CD14-positive monocyte (primary cell): ENCODE measurements around the gene SHB. TPM values are rescaled to one million over a fixed set of nuclear protein-coding genes. Genes with fewer than 3 reads are reported as not detected.

Source experiments
- DNase-seq, 3 donors: peaks; one replicate each; pipeline ENCODE4 v3.0.0-alpha.2; 2011 to 2022
- H2AFZ ChIP-seq: 2 replicates; pipeline ENCODE4 v1.6.0; 2012; ENCODE audit warnings: mild to moderate bottlenecking, low read depth, low read length, inconsistent platforms; ENCODE audit not compliant: insufficient read depth, poor library complexity, severe bottlenecking
- H3K27ac ChIP-seq, 2 donors: 1 replicate in 1 of 2; 2 replicates in 1 of 2; pipeline ENCODE4 v1.5.1; 2012 to 2013; ENCODE audit warnings: low read length in 2 of 2, control low read depth in 1 of 2, inconsistent platforms in 1 of 2, low read depth in 1 of 2, mild to moderate bottlenecking in 1 of 2
- H3K27me3 ChIP-seq, 2 donors: one replicate each; pipeline versions ENCODE4 v1.6.0 to v1.6.1; 2011 to 2013; ENCODE audit warnings: low read length in 2 of 2; ENCODE audit not compliant: control insufficient read depth in 2 of 2, insufficient read depth in 2 of 2
- H3K36me3 ChIP-seq, 2 donors: replicated peaks in 1 of 2; 1 replicate in 1 of 2; 2 replicates in 1 of 2; pipeline versions ENCODE4 v1.5.1 to v1.6.1; 2012 to 2013; ENCODE audit warnings: low read length in 2 of 2, control low read depth in 1 of 2, inconsistent platforms in 1 of 2, mild to moderate bottlenecking in 1 of 2; ENCODE audit not compliant: insufficient read depth in 2 of 2, control insufficient read depth in 1 of 2
- H3K4me1 ChIP-seq, 2 donors: 1 replicate in 1 of 2; 2 replicates in 1 of 2; pipeline versions ENCODE4 v1.5.1 to v1.6.1; 2012 to 2013; ENCODE audit warnings: low read length in 2 of 2, control low read depth in 1 of 2, inconsistent platforms in 1 of 2, mild to moderate bottlenecking in 1 of 2, moderate library complexity in 1 of 2; ENCODE audit not compliant: insufficient read depth in 2 of 2, control insufficient read depth in 1 of 2
- H3K4me2 ChIP-seq: replicated peaks from 2 replicates; pipeline ENCODE3; 2012; ENCODE audit warnings: low read length, moderate library complexity, mild to moderate bottlenecking; ENCODE audit not compliant: poor library complexity, severe bottlenecking; ENCODE audit errors: extremely low read depth
- H3K4me3 ChIP-seq, 3 experiments: fragments of 200-600 bp in 1 of 3; sonication (generic) in 1 of 3; replicated peaks in 1 of 3; 1 replicate in 2 of 3; 2 replicates in 1 of 3; pipeline ENCODE4 v1.5.1; 2011 to 2013; ENCODE audit warnings: low read length in 3 of 3, mild to moderate bottlenecking in 3 of 3, control low read depth in 2 of 3, low read depth in 2 of 3, inconsistent platforms in 1 of 3, moderate library complexity in 1 of 3
- H3K79me2 ChIP-seq: 2 replicates; pipeline ENCODE4 v1.6.0; 2012; ENCODE audit warnings: mild to moderate bottlenecking, control low read depth, inconsistent platforms, low read length, moderate library complexity; ENCODE audit not compliant: insufficient read depth
- H3K9ac ChIP-seq: 2 replicates; pipeline ENCODE4 v1.6.0; 2017; ENCODE audit warnings: low read length, mild to moderate bottlenecking; ENCODE audit not compliant: insufficient read depth, poor library complexity, severe bottlenecking
- H3K9me3 ChIP-seq, 2 donors: replicated peaks in 1 of 2; 1 replicate in 1 of 2; 2 replicates in 1 of 2; pipeline versions ENCODE4 v1.5.1 to v1.6.1; 2012 to 2013; ENCODE audit warnings: low read length in 2 of 2, control low read depth in 1 of 2; ENCODE audit not compliant: control insufficient read depth in 1 of 2, insufficient read depth in 1 of 2
- H4K20me1 ChIP-seq: 2 replicates; pipeline ENCODE4 v1.6.0; 2012; ENCODE audit warnings: mild to moderate bottlenecking, low read length, control low read depth, moderate library complexity; ENCODE audit not compliant: insufficient read depth
- H3K27ac Mint-ChIP-seq, 7 donors: one replicate each; pipeline ENCODE4 v1.8.0; 2020; ENCODE audit warnings: mild to moderate bottlenecking in 7 of 7, mixed read lengths in 7 of 7, moderate library complexity in 6 of 7, inconsistent platforms in 2 of 7
- H3K27me3 Mint-ChIP-seq, 3 donors: one replicate each; pipeline ENCODE4 v1.8.0; 2021 to 2022; ENCODE audit warnings: low read depth in 3 of 3, mild to moderate bottlenecking in 3 of 3, mixed read lengths in 3 of 3, moderate library complexity in 3 of 3, inconsistent platforms in 1 of 3
- H3K36me3 Mint-ChIP-seq, 2 donors: one replicate each; pipeline ENCODE4 v1.8.0; 2020; ENCODE audit warnings: mixed read lengths in 2 of 2, inconsistent platforms in 1 of 2, mild to moderate bottlenecking in 1 of 2
- H3K4me1 Mint-ChIP-seq: one replicate; pipeline ENCODE4 v1.8.0; 2020; ENCODE audit warnings: mild to moderate bottlenecking, mixed read lengths
- H3K4me3 Mint-ChIP-seq, 2 donors: one replicate each; pipeline ENCODE4 v1.8.0; 2020; ENCODE audit warnings: mild to moderate bottlenecking in 2 of 2, mixed read lengths in 2 of 2, moderate library complexity in 1 of 2
- H3K9me3 Mint-ChIP-seq, 7 donors: one replicate each; pipeline ENCODE4 v1.8.0; 2020 to 2022; ENCODE audit warnings: mixed read lengths in 7 of 7, mild to moderate bottlenecking in 6 of 7, moderate library complexity in 6 of 7, inconsistent platforms in 2 of 7
- WGBS: methylation state at CpG from one replicate; pipeline ENCODE4 v1.1.5; 2013; ENCODE audit warnings: missing lambda C conversion rate; ENCODE audit not compliant: insufficient coverage; 5-methylcytosine and 5-hydroxymethylcytosine counted together
- intact Hi-C, 2 donors: fragments of 100-400 bp; cut with micrococcal nuclease; formaldehyde crosslinking; loops; one replicate each; pipeline versions ENCODE4 v1.15.0 to v1.15.1; 2023
- polyA plus RNA-seq, 3 donors: library from polyadenylated mRNA; depleted of rRNA in 1 of 3; unstranded in 2 of 3; stranded (reverse) in 1 of 3; fragments of 300-500 nt in 2 of 3; fragments of >200 nt in 1 of 3; fragmentation: Illumina TruSeq in 2 of 3; gene quantifications; 1 replicate in 2 of 3; 2 replicates in 1 of 3; pipeline ENCODE4 v1.2.3, GENCODE V29; 2012 to 2021
- TF ChIP-seq, protein P1 (sequence below): fragments of 200-600 bp; IDR thresholded peaks from one replicate; pipeline ENCODE4 v1.8.0; 2022; ENCODE audit warnings: antibody characterized with exemption, mild to moderate bottlenecking

SHB gene
- polyA plus RNA-seq, 3 donors = 0.27 to 1.3 (median 0.31) TPM

DNA sequence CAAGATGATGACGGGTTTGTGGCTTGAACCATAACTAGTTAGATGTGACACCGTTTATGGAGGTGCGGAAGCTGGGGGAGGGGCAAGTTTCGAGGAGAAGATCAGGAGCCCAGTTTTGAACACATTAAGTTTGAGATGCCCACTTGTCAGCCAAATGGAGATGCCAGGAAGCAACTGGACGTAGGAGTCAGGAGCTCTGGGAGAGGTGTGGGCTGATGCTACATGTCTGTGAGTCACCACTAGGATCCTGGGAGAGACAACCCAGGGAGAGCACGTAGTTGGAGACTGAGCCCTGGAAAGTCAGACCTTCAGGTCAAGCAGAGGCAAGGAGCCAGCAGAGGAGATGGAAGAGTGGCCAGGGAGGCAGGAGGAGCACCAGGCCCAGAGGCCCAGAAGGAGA, 116.3 kb downstream of the SHB start:
- Histone ChIP-seq H3K9ac (no peak overlapping the region), H4K20me1 (no peaks in the 10 kb centered on the region), H3K9me3 (no peaks in the 10 kb centered on the region), H3K4me3 (no peak overlapping the region), H3K4me1 (no peaks in the 10 kb centered on the region), H3K27me3 (no peaks in the 10 kb centered on the region), H3K27ac (no peak overlapping the region), H3K79me2 (no peaks in the 10 kb centered on the region), H2AFZ (no peak overlapping the region), H3K36me3 (peaks cover 1 to 6% of the 10 kb centered on the region in 2 donors), H3K4me2 (no peak overlapping the region)
- Mint-ChIP-seq H3K27me3 (peaks cover 0 to 5% (median 0%) of the 10 kb centered on the region in 3 donors), H3K4me1 (no peaks in the 10 kb centered on the region), H3K9me3 (no peaks in the 10 kb centered on the region), H3K36me3 (peaks cover 20 to 28% of the 10 kb centered on the region in 2 donors), H3K27ac (no peak overlapping the region), H3K4me3 (no peak overlapping the region)
- 97% methylated on average over 4 of the region's 6 CpGs for WGBS
- DNase-seq = no peak
- TF ChIP-seq, protein P1, sequence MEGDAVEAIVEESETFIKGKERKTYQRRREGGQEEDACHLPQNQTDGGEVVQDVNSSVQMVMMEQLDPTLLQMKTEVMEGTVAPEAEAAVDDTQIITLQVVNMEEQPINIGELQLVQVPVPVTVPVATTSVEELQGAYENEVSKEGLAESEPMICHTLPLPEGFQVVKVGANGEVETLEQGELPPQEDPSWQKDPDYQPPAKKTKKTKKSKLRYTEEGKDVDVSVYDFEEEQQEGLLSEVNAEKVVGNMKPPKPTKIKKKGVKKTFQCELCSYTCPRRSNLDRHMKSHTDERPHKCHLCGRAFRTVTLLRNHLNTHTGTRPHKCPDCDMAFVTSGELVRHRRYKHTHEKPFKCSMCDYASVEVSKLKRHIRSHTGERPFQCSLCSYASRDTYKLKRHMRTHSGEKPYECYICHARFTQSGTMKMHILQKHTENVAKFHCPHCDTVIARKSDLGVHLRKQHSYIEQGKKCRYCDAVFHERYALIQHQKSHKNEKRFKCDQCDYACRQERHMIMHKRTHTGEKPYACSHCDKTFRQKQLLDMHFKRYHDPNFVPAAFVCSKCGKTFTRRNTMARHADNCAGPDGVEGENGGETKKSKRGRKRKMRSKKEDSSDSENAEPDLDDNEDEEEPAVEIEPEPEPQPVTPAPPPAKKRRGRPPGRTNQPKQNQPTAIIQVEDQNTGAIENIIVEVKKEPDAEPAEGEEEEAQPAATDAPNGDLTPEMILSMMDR = no peak
- intact Hi-C loops = no loop called here

DNA sequence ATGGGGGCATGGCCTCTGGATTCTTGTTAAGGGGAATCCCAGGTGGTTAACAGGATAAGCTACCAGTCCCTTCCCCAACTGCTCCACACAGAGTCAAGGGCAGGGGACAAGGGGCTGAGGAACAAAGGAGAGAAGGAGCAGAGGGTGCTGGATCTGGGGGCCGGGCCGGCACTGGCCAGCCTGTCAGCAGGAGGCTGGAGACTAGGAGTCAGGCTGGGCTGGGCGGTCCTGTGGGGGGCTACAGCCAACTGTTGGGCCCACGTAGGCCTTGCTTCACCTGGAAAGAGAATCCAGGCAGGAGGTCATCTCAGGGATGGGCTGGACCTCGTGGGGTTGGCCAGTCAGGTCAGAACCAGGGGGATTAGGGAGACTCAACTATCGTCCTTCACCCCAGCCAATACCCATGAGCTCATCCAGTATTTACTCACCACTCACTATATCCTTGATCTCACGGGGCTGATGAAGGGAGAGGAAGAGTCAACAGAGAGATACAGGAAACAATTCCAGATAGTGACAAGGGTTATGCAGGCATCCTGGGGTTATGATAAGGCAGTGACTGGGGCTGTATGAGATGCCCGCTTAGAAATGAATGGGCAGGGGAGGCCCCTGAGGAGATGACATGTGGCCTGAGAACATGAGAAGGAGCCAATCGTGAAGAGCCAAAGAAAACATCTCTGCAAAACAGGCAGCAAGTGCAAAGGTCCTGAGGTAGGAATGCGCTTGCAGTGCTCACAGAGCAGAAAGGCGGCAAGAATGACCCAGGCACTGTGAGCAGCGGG, 117.2 kb downstream of the SHB start:
- Mint-ChIP-seq H3K27ac (peak overlapping the region in 3 of 7 donors; percentile 5 to 43 (median 20)), H3K4me1 (no peaks in the 10 kb centered on the region), H3K9me3 (no peaks in the 10 kb centered on the region), H3K36me3 (peaks cover 25 to 32% of the 10 kb centered on the region in 2 donors), H3K4me3 (no peak overlapping the region), H3K27me3 (peaks cover 0 to 5% (median 0%) of the 10 kb centered on the region in 3 donors)
- no peak for DNase-seq
- no peak overlapping the region for H2AFZ ChIP-seq
- no peak overlapping the region for H3K9ac ChIP-seq
- no peaks in the 10 kb centered on the region for H4K20me1 ChIP-seq
- no peak overlapping the region for H3K27ac ChIP-seq
- H3K79me2 ChIP-seq = no peaks in the 10 kb centered on the region
- no peak overlapping the region for H3K4me3 ChIP-seq
- TF ChIP-seq, protein P1 = no peak
- 99% methylated on average over 9 of the region's 12 CpGs for WGBS
- H3K36me3 ChIP-seq = peaks cover 6% of the 10 kb centered on the region in 2 donors
- no peak overlapping the region for H3K4me2 ChIP-seq
- no peaks in the 10 kb centered on the region for H3K27me3 ChIP-seq
- H3K9me3 ChIP-seq = no peaks in the 10 kb centered on the region
- intact Hi-C loops = no loop called here
- H3K4me1 ChIP-seq = no peaks in the 10 kb centered on the region
